Neural progenitor cell (in vitro differentiated cells): ENCODE measurements around the gene KRTAP4-4.

Source experiments
- EZH2phosphoT487 ChIP-seq: fragments of 200-600 bp; sonication (generic); IDR thresholded peaks from 2 replicates; pipeline ENCODE4 v1.6.1; 2017; ENCODE audit warnings: antibody characterized with exemption
- TF ChIP-seq, protein P1 (sequence below): fragments of 200-600 bp; sonication (generic); IDR thresholded peaks from 2 replicates; pipeline ENCODE4 v1.5.1; 2017; ENCODE audit warnings: antibody characterized with exemption, mild to moderate bottlenecking

DNA sequence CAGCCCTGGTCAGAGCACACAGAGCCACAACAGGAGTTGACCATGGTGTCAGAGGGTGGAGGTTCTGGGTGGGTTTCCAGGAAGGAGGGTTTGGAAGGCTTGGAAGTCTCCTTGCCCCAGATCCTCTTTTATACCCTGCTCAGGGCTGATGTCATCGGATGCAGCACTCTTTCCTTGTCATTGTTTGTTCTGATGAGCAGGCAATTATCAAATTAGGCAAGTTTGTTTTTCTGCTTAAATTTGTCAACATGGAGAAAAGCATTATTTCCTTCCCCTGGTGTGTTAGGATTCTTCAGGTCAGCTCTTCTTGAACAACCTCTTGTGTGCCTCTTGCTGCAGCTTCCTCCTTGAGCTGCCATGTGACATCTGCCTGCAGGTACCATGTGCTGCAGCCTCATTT is at the start of gene KRTAP4-4:
- TF ChIP-seq, protein P1, sequence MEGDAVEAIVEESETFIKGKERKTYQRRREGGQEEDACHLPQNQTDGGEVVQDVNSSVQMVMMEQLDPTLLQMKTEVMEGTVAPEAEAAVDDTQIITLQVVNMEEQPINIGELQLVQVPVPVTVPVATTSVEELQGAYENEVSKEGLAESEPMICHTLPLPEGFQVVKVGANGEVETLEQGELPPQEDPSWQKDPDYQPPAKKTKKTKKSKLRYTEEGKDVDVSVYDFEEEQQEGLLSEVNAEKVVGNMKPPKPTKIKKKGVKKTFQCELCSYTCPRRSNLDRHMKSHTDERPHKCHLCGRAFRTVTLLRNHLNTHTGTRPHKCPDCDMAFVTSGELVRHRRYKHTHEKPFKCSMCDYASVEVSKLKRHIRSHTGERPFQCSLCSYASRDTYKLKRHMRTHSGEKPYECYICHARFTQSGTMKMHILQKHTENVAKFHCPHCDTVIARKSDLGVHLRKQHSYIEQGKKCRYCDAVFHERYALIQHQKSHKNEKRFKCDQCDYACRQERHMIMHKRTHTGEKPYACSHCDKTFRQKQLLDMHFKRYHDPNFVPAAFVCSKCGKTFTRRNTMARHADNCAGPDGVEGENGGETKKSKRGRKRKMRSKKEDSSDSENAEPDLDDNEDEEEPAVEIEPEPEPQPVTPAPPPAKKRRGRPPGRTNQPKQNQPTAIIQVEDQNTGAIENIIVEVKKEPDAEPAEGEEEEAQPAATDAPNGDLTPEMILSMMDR: no peak
- TF ChIP-seq EZH2phosphoT487: no peak
